ENCODE data around the gene ABCB4.
A peak's percentile ranks its signal among the peaks of the same experiment; 100 is the strongest.

The ABCB4 gene

DNA sequence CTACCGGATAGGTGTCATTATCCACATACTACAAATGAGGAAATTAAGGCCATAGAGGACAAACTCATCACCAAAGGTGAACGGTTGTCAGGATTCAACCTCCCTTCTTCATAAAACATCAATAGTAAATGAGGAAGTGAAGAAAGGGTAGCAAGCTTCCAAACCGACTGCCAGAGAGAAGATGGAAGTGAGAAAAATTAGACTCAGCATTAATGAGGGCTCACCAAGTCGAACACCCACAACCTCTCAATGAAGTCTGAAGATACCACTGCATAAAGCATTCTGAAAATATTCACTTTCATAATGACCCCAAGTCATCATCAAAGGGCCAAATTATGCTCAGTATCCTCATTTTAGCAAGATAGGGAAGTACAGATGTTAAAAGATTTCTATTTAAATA, 29.6 kb downstream of the ABCB4 start:
- DNase-seq (ENCODE audit: low read depth, low spot score), result no peak
- H3K4me3 ChIP-seq (ENCODE audit: low read length), result no peak overlapping the region

DNA sequence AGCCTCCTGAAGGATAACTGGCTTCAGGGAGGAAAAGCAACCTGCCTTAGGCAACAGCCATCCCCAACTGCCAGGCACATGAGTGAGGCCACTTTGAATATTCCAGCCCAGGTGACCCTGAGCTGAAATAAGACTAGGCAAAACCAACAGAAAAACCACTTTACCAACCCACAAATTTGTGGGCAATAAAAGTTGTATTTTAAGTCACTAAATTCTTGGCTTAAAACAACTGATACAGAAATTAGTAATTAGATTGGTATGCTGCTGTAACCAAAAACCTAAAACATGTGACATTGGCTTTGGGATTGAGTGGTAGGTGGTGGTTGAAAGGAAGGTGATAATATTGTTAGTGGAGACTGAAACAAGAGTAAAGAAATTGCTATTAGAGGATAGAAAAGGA, 39.9 kb downstream of the ABCB4 start:
- DNase-seq (ENCODE audit: low read depth, low spot score), result no peak
- no peak overlapping the region for H3K4me3 ChIP-seq (ENCODE audit: low read length)

DNA sequence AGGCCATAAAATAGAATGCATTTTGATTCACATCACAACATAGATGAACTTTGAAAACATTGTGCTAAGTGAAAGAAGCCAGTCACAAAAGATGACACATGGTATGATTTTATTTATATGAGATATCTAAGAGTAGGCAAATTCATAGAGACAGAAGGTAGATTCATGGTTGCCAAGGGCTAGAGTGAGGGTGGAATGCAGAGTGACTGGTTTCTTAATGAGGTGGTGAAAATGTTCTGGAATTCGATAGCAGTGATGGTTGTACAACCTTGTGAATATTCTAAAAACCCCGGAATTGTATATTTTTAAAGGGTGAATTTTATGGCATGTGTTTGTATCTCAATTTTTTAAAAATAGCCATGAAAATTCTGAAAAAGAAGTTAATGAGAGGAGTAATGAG, 42.9 kb downstream of the ABCB4 start:
- DNase-seq (ENCODE audit: low read depth, low spot score), result no peak
- no peak overlapping the region for H3K4me3 ChIP-seq (ENCODE audit: low read length)

GRCh38 chr7:87427288-87427687, 48.2 kb downstream of the ABCB4 start:
- DNase-seq (ENCODE audit: low read depth, low spot score), result no peak
- H3K4me3 ChIP-seq (ENCODE audit: low read length), result no peak overlapping the region

DNA sequence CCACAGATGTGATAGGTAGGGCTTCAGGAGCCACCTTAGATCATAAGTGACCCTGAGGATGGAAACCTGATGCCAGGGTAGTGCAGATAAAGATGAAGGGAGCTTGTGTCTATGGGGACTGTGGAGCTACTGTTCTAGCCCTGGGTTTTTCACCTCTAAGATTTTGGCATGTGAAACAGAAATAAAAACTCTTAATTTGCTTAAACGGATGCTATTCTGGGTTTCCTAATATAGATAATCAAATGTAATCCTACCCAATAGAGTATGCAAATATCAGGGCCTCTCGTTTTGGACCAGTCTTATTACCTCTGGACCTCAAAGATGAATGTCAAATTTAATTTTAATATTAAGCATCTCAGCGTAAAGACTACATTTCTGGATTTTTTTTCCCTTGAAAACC, 49.3 kb downstream of the ABCB4 start:
- no peak overlapping the region for H3K4me3 ChIP-seq (ENCODE audit: low read length)
- no peak for DNase-seq (ENCODE audit: low read depth, low spot score)

- DNase-seq (ENCODE audit: low read depth, low spot score), result no peak
- no peak overlapping the region for H3K4me3 ChIP-seq (ENCODE audit: low read length)
These were observed 51.4 kb downstream of the ABCB4 start for GRCh38 chr7:87424075-87424474.

GRCh38 chr7:87420173-87420572, 55.3 kb downstream of the ABCB4 start:
- peak; percentile 22 for DNase-seq (ENCODE audit: low read depth, low spot score)
- no peak overlapping the region for H3K4me3 ChIP-seq (ENCODE audit: low read length)

DNA sequence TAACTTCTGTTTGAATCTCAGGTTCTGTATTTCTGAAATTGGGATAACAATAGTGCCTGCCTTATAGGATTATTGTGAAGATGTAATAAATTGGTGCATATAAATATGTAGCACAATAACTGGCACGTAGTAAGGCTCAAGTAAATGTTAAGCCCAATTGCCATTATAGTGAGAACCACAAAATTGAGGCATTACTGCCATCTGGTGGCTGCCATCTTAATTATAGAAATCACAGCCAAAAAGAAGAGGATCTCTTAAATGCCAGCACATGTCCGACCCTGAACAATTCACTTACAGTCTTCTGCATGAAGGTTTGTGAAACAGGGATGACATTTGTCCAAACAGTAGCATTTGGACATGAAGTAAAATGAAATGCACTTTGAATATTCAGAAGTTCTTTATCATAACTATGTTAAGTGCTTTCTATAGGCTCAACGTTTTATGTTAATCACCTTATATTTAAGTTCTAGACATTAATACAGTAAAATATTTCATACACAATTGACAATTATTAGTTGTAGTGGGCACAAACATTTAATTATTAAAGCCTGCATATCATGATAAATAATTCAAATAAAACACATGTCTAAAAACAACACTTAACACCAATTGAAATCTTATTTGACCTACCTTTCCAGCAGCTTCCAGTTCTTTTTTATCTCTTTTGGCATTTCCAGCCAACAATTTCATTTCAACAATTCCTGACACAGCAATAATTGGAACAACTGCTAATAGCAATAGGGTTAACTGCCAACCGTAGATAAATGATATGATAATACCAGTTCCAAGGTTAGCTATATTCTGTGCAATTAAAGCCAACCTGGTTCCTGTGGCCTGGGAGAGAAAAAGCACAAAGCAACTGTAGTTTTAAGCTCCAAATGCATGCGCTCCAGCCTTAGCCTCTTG, 58.5 kb downstream of the ABCB4 start:
- peak; percentile 64 for DNase-seq (ENCODE audit: low read depth, low spot score)
- no peak overlapping the region for H3K4me3 ChIP-seq (ENCODE audit: low read length)

- DNase-seq (ENCODE audit: low read depth, low spot score), result no peak
These were observed 60.7 kb downstream of the ABCB4 start for GRCh38 chr7:87414794-87415188.

GRCh38 chr7:87413951-87414793, 61.3 kb downstream of the ABCB4 start:
- no peak overlapping the region for H3K4me3 ChIP-seq (ENCODE audit: low read length)
- DNase-seq (ENCODE audit: low read depth, low spot score), result no peak

More at GRCh38 chr7:87414794-87415188, 60.7 kb downstream of the ABCB4 start:
- H3K4me3 ChIP-seq (ENCODE audit: low read length), result no peak overlapping the region

DNA sequence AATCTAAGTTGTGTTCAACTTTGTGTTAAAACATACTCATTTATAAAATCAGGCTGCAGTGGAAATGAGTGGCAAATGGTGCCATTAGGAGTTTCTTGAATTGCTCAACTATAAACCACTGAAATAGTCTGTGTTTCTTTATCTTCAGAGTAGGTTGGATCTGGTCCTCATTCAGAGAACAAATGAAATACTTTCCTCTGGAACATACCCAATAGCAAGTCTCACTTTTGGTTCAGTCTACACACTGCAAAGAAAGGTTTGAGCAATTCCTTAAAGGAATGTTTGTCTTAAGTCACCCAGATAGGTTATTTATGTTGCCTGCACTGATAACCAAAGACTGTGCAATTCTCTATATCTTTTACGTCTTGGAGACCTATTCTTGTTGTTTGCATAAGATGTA, 62.5 kb downstream of the ABCB4 start:
- no peak for DNase-seq (ENCODE audit: low read depth, low spot score)
- no peak overlapping the region for H3K4me3 ChIP-seq (ENCODE audit: low read length)

DNA sequence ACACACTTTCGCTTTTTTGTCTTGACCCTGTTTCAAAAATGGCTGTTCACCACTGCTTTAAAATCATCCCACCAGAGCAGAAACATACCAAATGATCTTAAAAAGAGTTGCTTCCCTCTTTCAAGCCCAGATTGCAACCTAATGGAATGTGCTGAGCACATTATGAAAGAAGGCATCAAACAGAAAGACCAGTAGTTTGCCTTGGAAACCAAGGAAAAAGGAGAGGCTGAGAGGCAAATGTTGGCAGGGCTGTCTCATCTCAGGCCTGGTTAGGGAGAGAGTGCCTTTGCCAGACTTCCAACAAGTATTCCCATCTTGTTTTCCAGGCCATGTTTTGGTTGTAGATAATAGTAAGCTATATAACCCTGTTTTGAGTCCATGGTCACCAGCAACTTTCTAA, 64.3 kb downstream of the ABCB4 start:
- H3K4me3 ChIP-seq (ENCODE audit: low read length), result no peak overlapping the region
- no peak for DNase-seq (ENCODE audit: low read depth, low spot score)

- no peak overlapping the region for H3K4me3 ChIP-seq (ENCODE audit: low read length)
- DNase-seq (ENCODE audit: low read depth, low spot score), result no peak
These were observed 70.8 kb downstream of the ABCB4 start for GRCh38 chr7:87404674-87405073.

GRCh38 chr7:87398446-87398845, 77.0 kb downstream of the ABCB4 start:
- no peak for DNase-seq (ENCODE audit: low read depth, low spot score)
- H3K4me3 ChIP-seq (ENCODE audit: low read length), result no peak overlapping the region

- no peak for DNase-seq (ENCODE audit: low read depth, low spot score)
- no peak overlapping the region for H3K4me3 ChIP-seq (ENCODE audit: low read length)
These were observed 79.9 kb downstream of the ABCB4 start for GRCh38 chr7:87395442-87396020.

GRCh38 chr7:87391020-87391701, 84.3 kb downstream of the ABCB4 start:
- H3K4me3 ChIP-seq (ENCODE audit: low read length), result no peak overlapping the region
- no peak for DNase-seq (ENCODE audit: low read depth, low spot score)

DNA sequence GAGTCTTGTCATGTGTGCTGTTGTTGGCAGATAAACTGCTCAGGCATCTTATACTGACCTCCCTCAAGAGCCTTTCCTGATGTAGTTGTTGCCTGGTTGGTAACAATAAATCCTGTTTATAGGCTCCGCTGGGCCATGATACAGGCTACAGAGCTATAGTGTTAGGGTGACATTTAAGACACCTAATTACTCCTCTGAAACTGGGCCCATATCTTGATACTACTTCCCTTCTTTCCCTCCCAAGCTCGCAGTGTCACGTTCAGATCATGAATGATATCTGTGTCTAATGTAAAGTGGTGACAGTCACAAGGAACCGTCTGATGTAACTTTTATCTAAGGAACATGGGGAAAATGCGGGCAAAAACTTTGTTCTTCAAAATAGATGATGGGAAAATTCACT, 94.6 kb downstream of the ABCB4 start:
- no peak for DNase-seq (ENCODE audit: low read depth, low spot score)
- H3K4me3 ChIP-seq (ENCODE audit: low read length), result no peak overlapping the region

DNA sequence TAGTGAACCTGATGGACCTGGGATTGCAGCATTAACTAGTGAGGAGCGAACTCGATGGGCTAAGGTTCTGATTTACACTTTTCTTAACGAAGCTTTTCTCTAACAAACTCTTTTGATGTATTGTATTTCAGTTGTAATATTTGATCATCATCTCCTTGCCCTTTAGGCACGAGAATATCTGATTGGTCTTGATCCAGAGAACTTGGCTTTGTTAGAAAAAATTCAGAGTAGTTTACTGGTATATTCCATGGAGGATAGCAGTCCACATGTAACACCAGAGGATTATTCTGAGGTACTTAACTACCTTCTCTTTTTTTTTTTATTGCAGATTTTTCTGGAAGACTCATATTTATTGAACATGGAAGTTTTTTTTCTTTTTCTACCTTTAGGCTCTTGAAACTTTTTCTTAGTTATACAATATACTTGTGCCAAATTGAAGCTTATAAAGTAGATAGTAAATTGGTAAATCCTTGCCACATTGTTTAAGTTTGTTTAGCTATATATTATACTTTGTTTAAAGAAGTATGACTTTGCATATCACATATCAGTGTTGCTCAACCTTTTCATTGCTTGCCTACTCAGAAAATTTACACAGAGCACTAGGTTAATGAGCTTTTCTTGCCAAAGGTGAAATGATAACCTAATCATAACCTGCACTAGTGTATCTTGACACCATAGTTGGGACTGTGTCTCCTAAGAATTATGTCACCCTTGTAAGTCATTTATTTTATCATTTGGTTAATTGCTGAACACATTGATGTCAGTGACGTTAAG, 99.6 kb downstream of the ABCB4 start:
- no peak overlapping the region for H3K4me3 ChIP-seq (ENCODE audit: low read length)
- no peak for DNase-seq (ENCODE audit: low read depth, low spot score)
